SK-N-SH (cell line): ENCODE results near the gene LPP. TPM values are rescaled to one million over a fixed set of nuclear protein-coding genes. Genes with fewer than 3 reads are reported as not detected.

Experiments used
- CTCF ChIA-PET: fragments of 300-600, 350-600 bp; formaldehyde crosslinking; extraction: SDS; loops from one replicate; lab custom pipeline; 2021; lab: Yijun Ruan, JAX
- POLR2A ChIA-PET: fragments of 350-600 bp; sonication (Branson Sonifier 250); formaldehyde crosslinking; extraction: SDS; loops from one replicate; lab custom pipeline; 2020; ENCODE audit warnings: antibody characterized with exemption, inconsistent platforms; lab: Yijun Ruan, JAX
- DNase-seq: peaks from one replicate; pipeline ENCODE4 v3.0.0; 2012
- H2AFZ ChIP-seq: fragments of 200-600 bp; sonication (generic); 2 replicates; pipeline ENCODE4 v1.8.1; 2016; ENCODE audit warnings: antibody characterized with exemption, mild to moderate bottlenecking, low read depth
- H3F3A ChIP-seq: fragments of 200-600 bp; sonication (generic); replicated peaks from 2 replicates; pipeline ENCODE3; 2016; ENCODE audit warnings: antibody characterized with exemption, mild to moderate bottlenecking; ENCODE audit not compliant: insufficient read depth
- H3K27ac ChIP-seq, 2 experiments: fragments of 200-500 bp in 1 of 2; fragments of 200-600 bp in 1 of 2; sonication (Bioruptor generic) in 1 of 2; sonication (generic), shearing (Covaris generic) in 1 of 2; 2 replicates each; pipeline versions ENCODE4 v1.5.1 to v1.6.1; 2014 to 2016; ENCODE audit warnings: low read depth in 2 of 2, inconsistent platforms in 1 of 2, low read length in 1 of 2, mild to moderate bottlenecking in 1 of 2, mixed read lengths in 1 of 2
- H3K27me3 ChIP-seq: fragments of 200-600 bp; sonication (generic), shearing (Covaris generic); 2 replicates; pipeline ENCODE4 v1.6.1; 2016; ENCODE audit warnings: mixed run types; ENCODE audit not compliant: insufficient read depth
- H3K36me3 ChIP-seq, 2 experiments: fragments of 200-500 bp in 1 of 2; fragments of 200-600 bp in 1 of 2; sonication (Bioruptor generic) in 1 of 2; sonication (generic) in 1 of 2; replicated peaks in 1 of 2; 2 replicates each; pipeline versions ENCODE3 to v1.5.1; 2014 to 2016; ENCODE audit warnings: low read length in 1 of 2, mild to moderate bottlenecking in 1 of 2; ENCODE audit not compliant: insufficient read depth in 2 of 2, control insufficient read depth in 1 of 2
- H3K4me1 ChIP-seq, 2 experiments: fragments of 200-500 bp in 1 of 2; fragments of 200-600 bp in 1 of 2; sonication (Bioruptor generic) in 1 of 2; sonication (generic), shearing (Covaris generic) in 1 of 2; 2 replicates each; pipeline versions ENCODE4 v1.5.1 to v1.6.1; 2014 to 2016; ENCODE audit warnings: low read depth in 1 of 2, low read length in 1 of 2, mixed run types in 1 of 2; ENCODE audit not compliant: insufficient read depth in 2 of 2, control insufficient read depth in 1 of 2
- H3K4me2 ChIP-seq: fragments of 200-600 bp; sonication (generic), shearing (Covaris generic); 2 replicates; pipeline ENCODE4 v1.6.1; 2017; ENCODE audit warnings: mixed run types
- H3K4me3 ChIP-seq, 2 experiments: fragments of 200-500 bp in 1 of 2; fragments of 200-600 bp in 1 of 2; sonication (Bioruptor generic) in 1 of 2; sonication (generic), shearing (Covaris generic) in 1 of 2; 2 replicates each; pipeline versions ENCODE4 v1.5.1 to v1.8.1; 2014 to 2016; ENCODE audit warnings: low read depth in 2 of 2, inconsistent platforms in 1 of 2, low read length in 1 of 2, mild to moderate bottlenecking in 1 of 2, mixed read lengths in 1 of 2, moderate library complexity in 1 of 2
- H3K79me2 ChIP-seq: fragments of 200-600 bp; sonication (generic); 2 replicates; pipeline ENCODE4 v1.8.1; 2017; ENCODE audit warnings: mild to moderate bottlenecking; ENCODE audit not compliant: insufficient read depth
- H3K9ac ChIP-seq: fragments of 200-600 bp; sonication (generic); 2 replicates; pipeline ENCODE4 v1.6.1; 2017; ENCODE audit warnings: mixed run types
- H3K9me2 ChIP-seq: fragments of 200-600 bp; sonication (generic); 2 replicates; pipeline ENCODE4 v1.6.1; 2017; ENCODE audit warnings: mixed run types
- H3K9me3 ChIP-seq: fragments of 200-600 bp; sonication (generic); 2 replicates; pipeline ENCODE4 v1.6.1; 2017; ENCODE audit warnings: mixed run types, mild to moderate bottlenecking, moderate library complexity
- H4K20me1 ChIP-seq: fragments of 200-600 bp; sonication (generic); 2 replicates; pipeline ENCODE4 v1.6.1; 2017; ENCODE audit warnings: mild to moderate bottlenecking, mixed run types; ENCODE audit not compliant: insufficient read depth
- ELF1 ChIP-seq: IDR thresholded peaks from 2 replicates; pipeline ENCODE4 v1.4.0; 2012
- EZH2phosphoT487 ChIP-seq: fragments of 200-600 bp; sonication (generic); IDR thresholded peaks from 2 replicates; pipeline ENCODE4 v1.6.1; 2017; ENCODE audit warnings: low read depth, mixed run types, mild to moderate bottlenecking, antibody characterized with exemption, moderate library complexity, borderline replicate concordance
- FOSL2 ChIP-seq: IDR thresholded peaks from 2 replicates; pipeline ENCODE4 v1.4.0; 2012; ENCODE audit warnings: low read depth, mild to moderate bottlenecking, moderate library complexity, borderline replicate concordance
- FOXM1 ChIP-seq: IDR thresholded peaks from 2 replicates; pipeline ENCODE4 v1.4.0; 2012; ENCODE audit warnings: low read depth, mild to moderate bottlenecking
- JUND ChIP-seq: IDR thresholded peaks from 2 replicates; pipeline ENCODE4 v1.4.0; 2012
- MEF2A ChIP-seq: IDR thresholded peaks from 2 replicates; pipeline ENCODE4 v1.4.0; 2012; ENCODE audit warnings: low read depth, borderline replicate concordance
- NFIC ChIP-seq: IDR thresholded peaks from 2 replicates; pipeline ENCODE4 v1.4.0; 2012; ENCODE audit warnings: borderline replicate concordance
- NRF1 ChIP-seq: IDR thresholded peaks from 2 replicates; pipeline ENCODE4 v1.6.1; 2012; ENCODE audit warnings: low read depth, mild to moderate bottlenecking, low read length
- POLR2AphosphoS5 ChIP-seq: IDR thresholded peaks from 2 replicates; pipeline ENCODE4 v1.6.1; 2012; ENCODE audit warnings: low read depth, low read length
- RAD21 ChIP-seq: IDR thresholded peaks from 2 replicates; pipeline ENCODE4 v1.6.1; 2012; ENCODE audit warnings: mild to moderate bottlenecking, low read length
- RCOR1 ChIP-seq: fragments of 150-350 bp; IDR thresholded peaks from 2 replicates; pipeline ENCODE4 v1.6.1; 2017; ENCODE audit warnings: antibody characterized with exemption, low read length
- SIN3A ChIP-seq: IDR thresholded peaks from 2 replicates; pipeline ENCODE4 v1.6.1; 2012; ENCODE audit warnings: low read depth, mild to moderate bottlenecking, low read length, moderate library complexity, borderline replicate concordance
- SMC3 ChIP-seq: IDR thresholded peaks from 2 replicates; pipeline ENCODE4 v1.6.1; 2012; ENCODE audit warnings: low read depth, low read length, improper control_type of control experiment
- TEAD4 ChIP-seq: IDR thresholded peaks from 2 replicates; pipeline ENCODE4 v1.4.0; 2012; ENCODE audit warnings: mild to moderate bottlenecking, borderline replicate concordance; ENCODE audit not compliant: insufficient read depth
- YY1 ChIP-seq: IDR thresholded peaks from 2 replicates; pipeline ENCODE4 v1.4.0; 2012; ENCODE audit warnings: low read depth, mild to moderate bottlenecking
- WGBS: methylation state at CpG from one replicate; pipeline ENCODE4 v1.1.6; 2017; ENCODE audit warnings: low lambda C conversion rate; 5-methylcytosine and 5-hydroxymethylcytosine counted together
- polyA plus RNA-seq, 3 experiments: library from polyadenylated mRNA; depleted of rRNA; stranded (reverse); fragments of >200 nt; gene quantifications; 2 replicates each; pipeline ENCODE4 v1.2.3, GENCODE V29; 2012
- TF ChIP-seq, protein P1 (sequence below): fragments of 150-350 bp; IDR thresholded peaks from 2 replicates; pipeline ENCODE4 v1.6.1; 2017; ENCODE audit warnings: antibody characterized with exemption, low read length, low read depth, borderline replicate concordance
- TF ChIP-seq, protein P2 (sequence below): IDR thresholded peaks from 2 replicates; pipeline ENCODE4; 2012
- TF ChIP-seq, protein P3 (sequence below): IDR thresholded peaks from 2 replicates; pipeline ENCODE4 v1.4.0; 2012; ENCODE audit warnings: low read depth, borderline replicate concordance
- TF ChIP-seq, protein P4 (sequence below): IDR thresholded peaks from 2 replicates; pipeline ENCODE4 v1.6.1; 2012; ENCODE audit warnings: mild to moderate bottlenecking, low read depth, low read length, moderate library complexity

LPP gene
- polyA plus RNA-seq, 1 of the 3 experiments (the other 2 are of a cell fraction) = 6.6 TPM

DNA sequence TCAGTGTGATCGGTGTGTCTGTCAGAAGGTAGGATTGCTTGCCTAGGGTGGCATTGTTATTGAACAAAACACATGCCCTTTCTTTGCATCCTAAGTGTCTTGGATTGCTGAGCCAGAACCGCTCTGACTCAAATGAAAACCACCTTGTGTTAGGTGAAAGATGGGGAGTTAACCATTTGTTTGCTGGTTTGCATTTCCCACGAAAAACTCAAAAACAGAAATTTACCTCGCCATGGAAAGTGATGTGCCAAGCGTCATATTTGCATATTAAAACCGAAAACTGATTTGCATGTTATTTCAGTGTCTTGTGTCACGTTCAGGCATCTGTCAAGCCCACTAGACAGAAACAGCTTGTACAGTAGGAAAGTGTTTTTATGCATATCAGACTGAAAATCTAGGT lies 543.2 kb downstream of the LPP start:
- Histone ChIP-seq H3F3A (no peaks in the 10 kb centered on the region), H3K27ac (no peak overlapping the region), H3K9me2 (no peaks in the 10 kb centered on the region), H3K4me2 (no peak overlapping the region), H3K4me1 (no peaks in the 10 kb centered on the region), H3K4me3 (no peak overlapping the region), H3K36me3 (no peaks in the 10 kb centered on the region), H3K27me3 (no peaks in the 10 kb centered on the region), H2AFZ (no peak overlapping the region), H3K9ac (no peak overlapping the region), H3K79me2 (peaks cover 24% of the 10 kb centered on the region; the same call in 1 of the 2 replicates), H3K9me3 (no peaks in the 10 kb centered on the region), H4K20me1 (no peaks in the 10 kb centered on the region)
- ChIA-PET POLR2A (no interaction called here), CTCF (no interaction called here)
- 64% methylated on average over 7 of the region's 7 CpGs for WGBS
- TF ChIP-seq, protein P1, sequence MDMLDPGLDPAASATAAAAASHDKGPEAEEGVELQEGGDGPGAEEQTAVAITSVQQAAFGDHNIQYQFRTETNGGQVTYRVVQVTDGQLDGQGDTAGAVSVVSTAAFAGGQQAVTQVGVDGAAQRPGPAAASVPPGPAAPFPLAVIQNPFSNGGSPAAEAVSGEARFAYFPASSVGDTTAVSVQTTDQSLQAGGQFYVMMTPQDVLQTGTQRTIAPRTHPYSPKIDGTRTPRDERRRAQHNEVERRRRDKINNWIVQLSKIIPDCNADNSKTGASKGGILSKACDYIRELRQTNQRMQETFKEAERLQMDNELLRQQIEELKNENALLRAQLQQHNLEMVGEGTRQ = no peak
- TF ChIP-seq TEAD4 = no peak
- no peak for TF ChIP-seq NFIC
- no peak for TF ChIP-seq RAD21
- TF ChIP-seq EZH2phosphoT487 = no peak
- TF ChIP-seq MEF2A = no peak
- no peak for TF ChIP-seq FOSL2
- no peak for TF ChIP-seq SMC3
- no peak for TF ChIP-seq NRF1
- TF ChIP-seq, protein P2, sequence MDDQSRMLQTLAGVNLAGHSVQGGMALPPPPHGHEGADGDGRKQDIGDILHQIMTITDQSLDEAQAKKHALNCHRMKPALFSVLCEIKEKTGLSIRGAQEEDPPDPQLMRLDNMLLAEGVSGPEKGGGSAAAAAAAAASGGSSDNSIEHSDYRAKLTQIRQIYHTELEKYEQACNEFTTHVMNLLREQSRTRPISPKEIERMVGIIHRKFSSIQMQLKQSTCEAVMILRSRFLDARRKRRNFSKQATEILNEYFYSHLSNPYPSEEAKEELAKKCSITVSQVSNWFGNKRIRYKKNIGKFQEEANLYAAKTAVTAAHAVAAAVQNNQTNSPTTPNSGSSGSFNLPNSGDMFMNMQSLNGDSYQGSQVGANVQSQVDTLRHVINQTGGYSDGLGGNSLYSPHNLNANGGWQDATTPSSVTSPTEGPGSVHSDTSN = no peak
- TF ChIP-seq RCOR1 = no peak
- TF ChIP-seq YY1 = no peak
- TF ChIP-seq JUND = no peak
- no peak for TF ChIP-seq FOXM1
- no peak for TF ChIP-seq SIN3A
- no peak for DNase-seq

DNA sequence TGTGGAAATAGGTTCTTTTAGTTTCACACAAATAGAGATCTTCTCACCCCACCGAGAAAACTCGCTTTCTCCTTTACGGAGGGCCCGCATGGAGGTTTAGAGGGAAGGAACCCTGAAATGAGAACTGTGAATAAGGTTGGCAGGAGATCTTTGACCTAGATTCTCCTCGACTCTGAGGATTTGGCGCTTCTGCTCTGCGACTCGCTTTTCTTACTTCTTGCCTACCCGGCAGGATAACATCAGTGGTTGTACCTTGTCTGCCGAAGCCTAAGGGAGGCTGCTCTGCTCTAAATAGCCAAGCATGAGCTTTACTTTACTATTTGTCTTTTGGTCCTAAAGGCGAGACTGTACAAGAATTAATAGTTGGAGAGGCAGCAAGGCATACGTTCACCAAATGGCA lies 544.5 kb downstream of the LPP start:
- H3K36me3 ChIP-seq = no peaks in the 10 kb centered on the region
- POLR2A ChIA-PET = no interaction called here
- H3K4me2 ChIP-seq = no peak overlapping the region
- H3K27ac ChIP-seq = no peak overlapping the region
- no peak overlapping the region for H3K4me3 ChIP-seq
- no peak overlapping the region for H3K9ac ChIP-seq
- DNase-seq = no peak
- no peak overlapping the region for H2AFZ ChIP-seq
- CTCF ChIA-PET = interaction anchor here (1.0 to 1.4 kb wide), 2 partner anchors 16 to 960 kb away, joined by 3 to 5 read pairs; no protein-coding TSS in a partner anchor
- H3K79me2 ChIP-seq = peaks cover 20% of the 10 kb centered on the region; the same call in 1 of the 2 replicates
- H3K4me1 ChIP-seq = no peaks in the 10 kb centered on the region
- no peak for TF ChIP-seq RAD21
- TF ChIP-seq ELF1 = no peak
- TF ChIP-seq YY1 = no peak
- TF ChIP-seq, protein P3, sequence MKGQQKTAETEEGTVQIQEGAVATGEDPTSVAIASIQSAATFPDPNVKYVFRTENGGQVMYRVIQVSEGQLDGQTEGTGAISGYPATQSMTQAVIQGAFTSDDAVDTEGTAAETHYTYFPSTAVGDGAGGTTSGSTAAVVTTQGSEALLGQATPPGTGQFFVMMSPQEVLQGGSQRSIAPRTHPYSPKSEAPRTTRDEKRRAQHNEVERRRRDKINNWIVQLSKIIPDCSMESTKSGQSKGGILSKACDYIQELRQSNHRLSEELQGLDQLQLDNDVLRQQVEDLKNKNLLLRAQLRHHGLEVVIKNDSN = no peak
- TF ChIP-seq POLR2AphosphoS5 = no peak
- TF ChIP-seq, protein P1 = no peak
- TF ChIP-seq TEAD4 = no peak
- TF ChIP-seq, protein P4, sequence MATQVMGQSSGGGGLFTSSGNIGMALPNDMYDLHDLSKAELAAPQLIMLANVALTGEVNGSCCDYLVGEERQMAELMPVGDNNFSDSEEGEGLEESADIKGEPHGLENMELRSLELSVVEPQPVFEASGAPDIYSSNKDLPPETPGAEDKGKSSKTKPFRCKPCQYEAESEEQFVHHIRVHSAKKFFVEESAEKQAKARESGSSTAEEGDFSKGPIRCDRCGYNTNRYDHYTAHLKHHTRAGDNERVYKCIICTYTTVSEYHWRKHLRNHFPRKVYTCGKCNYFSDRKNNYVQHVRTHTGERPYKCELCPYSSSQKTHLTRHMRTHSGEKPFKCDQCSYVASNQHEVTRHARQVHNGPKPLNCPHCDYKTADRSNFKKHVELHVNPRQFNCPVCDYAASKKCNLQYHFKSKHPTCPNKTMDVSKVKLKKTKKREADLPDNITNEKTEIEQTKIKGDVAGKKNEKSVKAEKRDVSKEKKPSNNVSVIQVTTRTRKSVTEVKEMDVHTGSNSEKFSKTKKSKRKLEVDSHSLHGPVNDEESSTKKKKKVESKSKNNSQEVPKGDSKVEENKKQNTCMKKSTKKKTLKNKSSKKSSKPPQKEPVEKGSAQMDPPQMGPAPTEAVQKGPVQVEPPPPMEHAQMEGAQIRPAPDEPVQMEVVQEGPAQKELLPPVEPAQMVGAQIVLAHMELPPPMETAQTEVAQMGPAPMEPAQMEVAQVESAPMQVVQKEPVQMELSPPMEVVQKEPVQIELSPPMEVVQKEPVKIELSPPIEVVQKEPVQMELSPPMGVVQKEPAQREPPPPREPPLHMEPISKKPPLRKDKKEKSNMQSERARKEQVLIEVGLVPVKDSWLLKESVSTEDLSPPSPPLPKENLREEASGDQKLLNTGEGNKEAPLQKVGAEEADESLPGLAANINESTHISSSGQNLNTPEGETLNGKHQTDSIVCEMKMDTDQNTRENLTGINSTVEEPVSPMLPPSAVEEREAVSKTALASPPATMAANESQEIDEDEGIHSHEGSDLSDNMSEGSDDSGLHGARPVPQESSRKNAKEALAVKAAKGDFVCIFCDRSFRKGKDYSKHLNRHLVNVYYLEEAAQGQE = no peak
- no peaks in the 10 kb centered on the region for H4K20me1 ChIP-seq
- 91% methylated on average over 12 of the region's 12 CpGs for WGBS
- H3K9me2 ChIP-seq = no peaks in the 10 kb centered on the region
- H3K9me3 ChIP-seq = no peaks in the 10 kb centered on the region
- H3K27me3 ChIP-seq = no peaks in the 10 kb centered on the region
- no peaks in the 10 kb centered on the region for H3F3A ChIP-seq
